ENCODE results near the gene PDGFB.

- no peak for TF ChIP-seq CTCF (IDR thresholded peaks at IDR 0.05)
- no peak for TF ChIP-seq POLR2A (IDR thresholded peaks at IDR 0.05)
- no peak for TF ChIP-seq POLR2AphosphoS5 (IDR thresholded peaks at IDR 0.05; ENCODE audit: insufficient read depth in 1 of 2, low read depth in 1 of 2)
These were observed 666 bp downstream of the PDGFB start for GRCh38 chr22:39244136-39244495.

Data from vagina (tissue), 2 donors.